Measurements from ENCODE around the gene POU3F2.

POU3F2 gene

DNA sequence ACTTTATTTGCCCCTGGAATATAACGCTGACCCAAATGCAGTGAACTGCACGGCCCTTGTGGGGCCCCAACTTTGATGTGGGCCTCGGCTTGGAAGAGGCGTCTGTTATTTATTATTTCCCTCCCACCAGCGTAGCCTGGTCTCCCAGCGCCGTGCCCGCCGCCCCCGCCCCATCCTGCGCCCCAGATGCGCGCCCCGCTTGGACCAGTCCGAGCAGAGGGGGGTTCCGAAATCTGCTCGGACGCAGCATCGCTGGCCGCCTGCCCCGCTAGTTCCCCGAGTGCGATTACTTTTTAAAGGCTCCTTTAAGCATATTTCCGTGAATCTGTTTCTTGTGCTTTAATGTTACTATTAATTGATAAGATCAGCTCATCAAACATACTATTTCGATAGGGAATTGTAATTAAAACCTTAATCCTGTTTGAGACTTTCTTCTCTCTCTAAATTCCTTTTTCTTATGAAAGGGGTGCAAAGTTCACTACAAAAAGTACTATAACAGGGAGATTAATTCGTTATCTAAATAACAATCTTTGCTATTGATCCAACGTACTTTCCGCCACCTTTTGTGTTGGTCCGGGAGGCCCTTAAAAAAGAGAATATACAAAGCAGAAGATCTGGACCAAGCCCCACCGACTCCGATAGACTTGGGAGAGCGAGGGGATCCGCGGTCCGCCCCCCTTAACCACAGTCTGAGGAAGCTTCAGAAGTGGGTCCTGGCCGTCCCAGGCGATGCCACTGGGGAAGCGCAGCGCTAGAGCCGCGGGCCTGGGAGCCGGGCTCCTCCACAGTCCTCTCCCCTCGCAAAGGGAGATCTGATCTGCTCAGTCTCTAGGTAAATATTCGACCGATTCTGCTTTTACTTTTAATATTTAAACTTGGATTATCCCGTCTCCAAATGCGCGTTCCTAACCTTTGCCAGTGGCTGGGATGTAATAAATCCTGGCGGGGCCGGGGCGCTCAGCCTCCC is 10.2 kb downstream of the POU3F2 start:
- Histone ChIP-seq H3K4me2 (ENCODE audit: low read length) (peak overlapping the region; percentile 20; the same call in 1 of the 2 replicates), H3K4me1 (ENCODE audit: control insufficient read depth, low read length) (peaks cover 5% of the 10 kb centered on the region), H3K79me2 (ENCODE audit: control insufficient read depth, low read length) (no peaks in the 10 kb centered on the region), H3K27me3 (ENCODE audit: control insufficient read depth, low read length) (peaks cover 89% of the 10 kb centered on the region), H3K9me3 (ENCODE audit: control insufficient read depth, insufficient read depth, low read length) (no peaks in the 10 kb centered on the region), H3F3A (ENCODE audit: control insufficient read depth, insufficient read depth) (no peaks in the 10 kb centered on the region), H3K4me3 (ENCODE audit: low read length) (no peak overlapping the region), H3K36me3 (ENCODE audit: control insufficient read depth, low read length) (no peaks in the 10 kb centered on the region), H4K20me1 (ENCODE audit: control insufficient read depth, insufficient read depth, low read depth, low read length) (0 out of 2 replicates have a peak, but pooled peaks cover 2% of the 10 kb centered on the region), H3K27ac (ENCODE audit: low read depth, low read length) (no peak overlapping the region), H3K9me2 (replicated peaks; ENCODE audit: control insufficient read depth, low read length) (no peaks in the 10 kb centered on the region)
- TF ChIP-seq EZH2phosphoT487 (IDR thresholded peaks at IDR 0.05; ENCODE audit: borderline replicate concordance, low read length): no peak
- TF ChIP-seq, protein P1, sequence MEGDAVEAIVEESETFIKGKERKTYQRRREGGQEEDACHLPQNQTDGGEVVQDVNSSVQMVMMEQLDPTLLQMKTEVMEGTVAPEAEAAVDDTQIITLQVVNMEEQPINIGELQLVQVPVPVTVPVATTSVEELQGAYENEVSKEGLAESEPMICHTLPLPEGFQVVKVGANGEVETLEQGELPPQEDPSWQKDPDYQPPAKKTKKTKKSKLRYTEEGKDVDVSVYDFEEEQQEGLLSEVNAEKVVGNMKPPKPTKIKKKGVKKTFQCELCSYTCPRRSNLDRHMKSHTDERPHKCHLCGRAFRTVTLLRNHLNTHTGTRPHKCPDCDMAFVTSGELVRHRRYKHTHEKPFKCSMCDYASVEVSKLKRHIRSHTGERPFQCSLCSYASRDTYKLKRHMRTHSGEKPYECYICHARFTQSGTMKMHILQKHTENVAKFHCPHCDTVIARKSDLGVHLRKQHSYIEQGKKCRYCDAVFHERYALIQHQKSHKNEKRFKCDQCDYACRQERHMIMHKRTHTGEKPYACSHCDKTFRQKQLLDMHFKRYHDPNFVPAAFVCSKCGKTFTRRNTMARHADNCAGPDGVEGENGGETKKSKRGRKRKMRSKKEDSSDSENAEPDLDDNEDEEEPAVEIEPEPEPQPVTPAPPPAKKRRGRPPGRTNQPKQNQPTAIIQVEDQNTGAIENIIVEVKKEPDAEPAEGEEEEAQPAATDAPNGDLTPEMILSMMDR (IDR thresholded peaks at IDR 0.05; ENCODE audit: low read depth, low read length, poor library complexity, severe bottlenecking): no peak

DNA sequence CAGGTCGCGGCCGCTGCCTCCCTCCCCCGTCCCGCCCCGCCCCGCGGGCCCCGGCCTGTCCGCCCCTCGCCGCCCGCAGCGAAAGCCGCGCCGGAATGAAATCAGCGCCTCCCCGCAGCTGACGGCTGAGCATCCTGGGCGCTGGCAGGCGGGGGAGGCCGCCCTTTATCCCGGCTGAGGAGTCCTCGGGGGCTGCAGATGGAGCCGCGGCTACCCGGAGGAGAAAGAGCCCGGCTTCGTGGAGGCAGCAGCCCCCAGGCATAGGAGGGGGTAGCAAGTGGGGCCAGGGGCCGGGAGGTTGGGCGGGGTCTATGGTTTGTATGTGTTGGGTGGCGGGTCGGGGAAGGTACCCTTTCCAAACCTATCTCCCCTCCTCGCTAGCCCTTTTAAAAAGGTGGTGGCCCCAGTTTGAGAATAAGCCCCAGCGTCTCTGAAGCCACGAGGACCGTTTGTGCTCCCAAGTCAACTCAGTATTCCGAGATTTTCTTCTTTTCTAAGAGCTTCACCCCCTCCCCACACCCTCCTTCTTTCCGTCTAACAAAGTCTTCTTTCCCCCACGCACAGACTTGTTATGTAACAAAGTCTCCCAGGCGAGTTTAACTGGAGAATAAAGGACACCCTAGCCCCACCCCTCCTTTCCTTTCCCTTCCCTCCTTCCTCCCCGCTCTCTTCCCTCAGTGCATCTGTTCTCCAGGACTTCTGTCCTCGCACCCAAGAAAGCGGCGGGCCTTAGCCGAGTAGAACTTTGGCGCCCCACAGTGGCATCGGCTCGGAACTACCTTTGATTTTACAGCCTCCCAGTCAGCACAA is 11.0 kb downstream of the POU3F2 start:
- no peak overlapping the region for H3K27ac ChIP-seq (ENCODE audit: low read depth, low read length)
- peaks cover 5% of the 10 kb centered on the region for H3K4me1 ChIP-seq (ENCODE audit: control insufficient read depth, low read length)
- H3K4me2 ChIP-seq (ENCODE audit: low read length): peak overlapping the region; percentile 20

DNA sequence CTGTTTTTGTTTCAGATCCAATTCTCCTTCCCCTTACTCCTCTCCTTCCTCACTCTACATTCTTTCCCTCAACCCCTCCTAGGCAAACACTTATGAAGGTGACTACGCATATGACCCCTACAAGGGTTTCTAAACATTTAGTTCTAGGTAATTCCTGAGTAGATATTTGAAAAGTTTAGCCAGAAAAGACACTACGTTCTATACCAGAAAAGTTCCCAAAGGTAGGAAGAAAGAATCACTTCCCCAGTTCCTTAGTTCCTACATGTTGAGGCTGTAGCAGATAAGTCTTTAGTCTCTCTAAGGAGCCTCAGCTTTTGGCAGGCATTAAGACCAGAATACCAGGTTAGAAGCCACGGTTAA is 11.6 kb downstream of the POU3F2 start:
- Histone ChIP-seq H3K79me2 (ENCODE audit: control insufficient read depth, low read length) (no peaks in the 10 kb centered on the region), H3K27ac (ENCODE audit: low read depth, low read length) (no peak overlapping the region), H3K36me3 (ENCODE audit: control insufficient read depth, low read length) (no peaks in the 10 kb centered on the region), H3K4me3 (ENCODE audit: low read length) (no peak overlapping the region), H3K4me1 (ENCODE audit: control insufficient read depth, low read length) (peaks cover 5% of the 10 kb centered on the region), H4K20me1 (ENCODE audit: control insufficient read depth, insufficient read depth, low read depth, low read length) (0 out of 2 replicates have a peak, but pooled peaks cover 2% of the 10 kb centered on the region), H3K4me2 (ENCODE audit: low read length) (no peak overlapping the region), H3F3A (ENCODE audit: control insufficient read depth, insufficient read depth) (no peaks in the 10 kb centered on the region), H3K9me3 (ENCODE audit: control insufficient read depth, insufficient read depth, low read length) (no peaks in the 10 kb centered on the region), H3K27me3 (ENCODE audit: control insufficient read depth, low read length) (peaks cover 80% of the 10 kb centered on the region), H3K9me2 (replicated peaks; ENCODE audit: control insufficient read depth, low read length) (no peaks in the 10 kb centered on the region)
- no peak for TF ChIP-seq EZH2phosphoT487 (IDR thresholded peaks at IDR 0.05; ENCODE audit: borderline replicate concordance, low read length)
- TF ChIP-seq, protein P1 (IDR thresholded peaks at IDR 0.05; ENCODE audit: low read depth, low read length, poor library complexity, severe bottlenecking): peak; percentile 13

More for the DNA sequence above, 11.0 kb downstream of the POU3F2 start:
- no peaks in the 10 kb centered on the region for H3K36me3 ChIP-seq (ENCODE audit: control insufficient read depth, low read length)
- TF ChIP-seq EZH2phosphoT487 (IDR thresholded peaks at IDR 0.05; ENCODE audit: borderline replicate concordance, low read length): no peak
- TF ChIP-seq, protein P1 (IDR thresholded peaks at IDR 0.05; ENCODE audit: low read depth, low read length, poor library complexity, severe bottlenecking): peak; percentile 88
- no peaks in the 10 kb centered on the region for H3K9me2 ChIP-seq (replicated peaks; ENCODE audit: control insufficient read depth, low read length)
- H3K4me3 ChIP-seq (ENCODE audit: low read length): no peak overlapping the region
- H4K20me1 ChIP-seq (ENCODE audit: control insufficient read depth, insufficient read depth, low read depth, low read length): 0 out of 2 replicates have a peak, but pooled peaks cover 2% of the 10 kb centered on the region
- H3K79me2 ChIP-seq (ENCODE audit: control insufficient read depth, low read length): no peaks in the 10 kb centered on the region
- no peaks in the 10 kb centered on the region for H3K9me3 ChIP-seq (ENCODE audit: control insufficient read depth, insufficient read depth, low read length)
- no peaks in the 10 kb centered on the region for H3F3A ChIP-seq (ENCODE audit: control insufficient read depth, insufficient read depth)
- H3K27me3 ChIP-seq (ENCODE audit: control insufficient read depth, low read length): peaks cover 86% of the 10 kb centered on the region
